Endometrium (tissue), 2 donors: Measurements from ENCODE around the gene ZNF30.
"Not testable (repeated sequence)": the region's sequence is repeated elsewhere in the genome, so short reads cannot be mapped to it uniquely, and the experiment has no call there.

ENCODE experiments used
- FAIRE-seq: peaks from 2 replicates; lab custom pipeline; 2012; peaks lifted over from hg19 to GRCh38; lab: Jason Lieb, UNC
- donor health status: control.
- donor health status: control.

ZNF30 gene

DNA sequence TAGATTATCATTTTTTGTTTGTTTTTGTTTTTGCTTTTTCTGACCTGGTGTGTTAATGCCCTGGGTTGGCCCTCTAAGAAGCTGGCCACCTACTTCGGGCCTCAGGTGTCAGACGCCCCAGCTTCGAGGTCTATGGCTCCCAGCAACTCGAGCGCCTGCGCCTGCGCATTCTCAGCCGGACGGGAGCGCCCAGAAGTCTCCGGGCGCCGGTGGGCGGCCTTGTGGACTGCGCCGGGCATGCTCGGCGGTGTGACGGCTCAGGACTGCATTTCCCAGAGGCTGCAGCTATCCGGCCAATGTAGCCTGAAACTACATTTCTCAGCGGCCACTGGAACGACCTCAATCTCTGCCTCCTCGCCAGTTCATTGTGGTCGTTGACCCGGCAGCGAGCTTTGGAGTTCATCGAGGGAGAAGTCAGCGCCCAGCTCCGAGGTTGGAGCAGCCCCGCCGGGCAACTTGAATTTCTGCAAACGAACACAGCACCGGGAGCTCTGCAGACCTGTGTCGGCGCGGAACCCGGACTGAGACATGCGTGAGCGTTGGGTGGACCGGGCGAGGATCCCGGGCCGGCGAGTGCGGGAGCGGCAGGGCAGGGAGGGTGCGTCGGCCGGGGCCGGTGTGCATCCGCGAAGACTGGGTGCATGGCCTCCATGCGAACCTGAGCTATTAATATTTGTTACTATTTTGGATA lies at the start of gene ZNF30:
Gene ZNF30, plus strand, starts transcription at position 219 of the 691 bp plus-strand sequence. CDS start 3,045 bp downstream, outside the sequence.
- peak; percentile 68 for FAIRE-seq

DNA sequence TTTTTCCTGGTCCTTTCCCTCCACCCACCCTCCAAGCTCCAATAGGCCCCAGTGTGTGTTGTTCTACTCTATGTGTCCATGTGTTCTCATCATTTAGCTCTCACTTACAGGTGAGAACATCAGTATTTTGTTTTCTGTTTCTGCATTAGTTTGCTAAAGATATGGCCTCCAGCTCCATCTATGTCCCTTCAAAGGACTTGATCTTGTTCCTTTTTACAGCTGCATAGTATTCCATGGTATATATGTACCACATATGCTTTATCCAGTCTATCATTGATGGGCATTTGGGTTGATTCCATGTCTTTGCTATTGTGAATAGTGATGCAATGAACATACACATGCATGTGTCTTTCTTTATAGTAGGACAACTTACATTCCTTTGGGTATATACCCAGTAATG lies 47.1 kb upstream of the ZNF30 start:
- no peak for FAIRE-seq

DNA sequence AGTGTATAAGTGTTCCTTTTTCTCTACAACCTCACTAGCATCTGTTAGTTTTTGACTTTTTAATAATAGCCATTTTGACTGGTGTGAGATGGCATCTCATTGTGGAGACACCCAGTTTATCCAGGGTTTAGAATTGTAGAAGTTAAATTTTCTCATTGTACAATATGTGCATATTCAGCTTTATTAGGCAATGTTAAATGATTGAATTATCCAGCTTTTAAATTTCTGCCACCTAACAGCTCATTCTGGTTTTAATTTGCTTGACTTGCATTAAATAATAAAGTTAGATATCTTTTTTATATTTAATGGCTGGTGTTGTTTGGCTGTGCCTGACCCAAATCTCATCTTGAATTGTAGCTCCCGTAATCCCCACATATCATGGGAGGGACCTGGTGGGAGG lies 46.7 kb upstream of the ZNF30 start:
- FAIRE-seq, result no peak

DNA sequence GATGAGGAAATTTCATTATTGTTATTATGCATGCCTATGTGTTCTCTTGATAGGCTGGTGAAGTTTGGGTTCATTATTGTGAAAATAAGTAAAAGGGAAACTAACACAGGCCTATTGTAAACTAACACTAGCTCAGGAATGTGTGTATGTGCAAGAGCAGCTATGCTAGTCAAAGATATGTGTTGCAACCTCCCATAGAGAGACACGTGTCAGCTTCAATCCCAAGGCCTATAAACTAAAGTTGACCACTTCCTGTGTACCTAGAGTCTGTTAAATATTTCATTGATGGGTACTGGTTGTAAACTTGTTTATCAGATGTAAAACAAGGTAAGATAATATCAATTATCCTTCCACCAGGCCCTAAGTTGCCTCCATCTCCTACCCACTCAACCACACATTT lies 44.7 kb upstream of the ZNF30 start:
- FAIRE-seq, result no peak

DNA sequence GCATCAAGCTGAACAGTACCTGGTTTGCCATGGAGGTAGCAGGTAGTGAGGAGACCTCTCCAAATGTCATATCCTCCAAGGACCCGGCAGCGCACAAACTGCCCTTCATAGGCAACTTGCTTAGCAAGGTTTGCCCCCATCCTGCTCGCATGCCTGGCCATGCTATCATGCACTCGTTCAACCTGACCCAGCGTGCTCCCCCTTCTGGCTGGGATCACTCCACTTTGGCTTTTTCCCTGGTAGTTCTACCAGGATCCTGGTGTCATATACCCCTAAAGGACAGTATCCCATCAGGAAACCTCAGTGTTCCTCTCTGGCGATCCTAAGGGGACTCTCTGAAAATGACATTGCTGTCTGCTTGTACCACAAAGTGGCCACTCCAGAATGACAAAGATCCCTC lies 38.6 kb upstream of the ZNF30 start:
- no peak for FAIRE-seq

DNA sequence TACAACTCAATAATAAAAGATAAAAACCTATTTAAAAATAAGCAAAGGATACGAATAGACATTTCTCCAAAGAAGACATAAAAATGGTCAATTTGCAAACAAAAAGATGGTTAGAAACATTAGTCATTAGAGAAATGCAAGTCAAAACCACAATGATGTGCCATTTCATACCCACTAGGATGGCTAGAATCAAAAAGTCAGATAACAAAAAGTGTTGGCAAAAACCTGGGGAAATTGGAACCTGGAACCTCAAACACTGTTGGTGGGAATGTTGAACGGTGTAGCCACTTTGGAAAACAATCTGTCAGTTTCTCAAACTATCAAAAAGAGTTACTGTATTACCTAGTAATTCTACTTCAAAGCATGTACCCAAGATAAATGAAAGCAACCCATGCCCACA lies 26.5 kb upstream of the ZNF30 start:
- no peak for FAIRE-seq

DNA sequence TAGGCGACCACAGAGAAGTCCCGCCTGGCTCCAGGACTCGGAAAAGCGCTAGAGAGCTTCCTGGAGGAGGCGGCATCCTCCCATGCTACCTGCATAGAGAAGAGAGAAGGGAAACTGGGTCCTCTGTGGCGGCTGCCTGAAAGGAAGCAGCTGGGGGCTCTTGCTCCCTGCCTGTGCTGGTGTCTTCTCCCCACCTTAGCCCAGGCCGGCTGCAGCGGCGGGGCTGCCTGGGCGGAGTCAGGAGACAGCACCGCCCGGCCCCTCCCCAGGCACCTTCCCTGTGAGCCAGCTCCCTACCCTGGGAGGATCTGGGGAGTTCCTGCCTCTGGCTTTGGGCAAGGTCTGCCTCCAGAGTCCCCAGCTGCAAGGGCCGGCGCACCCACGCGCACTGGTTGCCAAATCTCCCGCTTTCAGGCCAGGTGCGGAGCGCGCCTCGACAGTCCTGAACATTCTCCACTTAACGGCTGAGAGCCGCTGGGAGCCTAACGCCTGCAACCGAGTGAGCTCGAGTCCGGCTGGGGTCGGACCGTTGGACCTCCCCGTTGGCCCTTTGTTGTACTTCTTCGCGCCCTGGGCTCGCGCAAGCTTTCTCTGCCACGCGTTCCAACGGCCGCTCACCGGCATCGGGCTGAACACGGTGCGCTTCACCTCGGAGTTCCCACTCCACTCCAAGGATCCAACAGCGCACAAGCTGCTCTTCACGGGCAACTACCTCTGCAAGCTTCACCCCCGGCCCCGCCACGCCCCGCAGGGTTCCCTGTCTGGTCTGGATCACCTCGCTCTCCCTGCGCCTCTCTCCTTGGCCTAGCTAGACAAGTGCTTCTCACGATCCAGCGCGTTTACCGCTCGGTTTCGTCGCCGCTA lies 21.8 kb upstream of the ZNF30 start:
- FAIRE-seq, result no peak

DNA sequence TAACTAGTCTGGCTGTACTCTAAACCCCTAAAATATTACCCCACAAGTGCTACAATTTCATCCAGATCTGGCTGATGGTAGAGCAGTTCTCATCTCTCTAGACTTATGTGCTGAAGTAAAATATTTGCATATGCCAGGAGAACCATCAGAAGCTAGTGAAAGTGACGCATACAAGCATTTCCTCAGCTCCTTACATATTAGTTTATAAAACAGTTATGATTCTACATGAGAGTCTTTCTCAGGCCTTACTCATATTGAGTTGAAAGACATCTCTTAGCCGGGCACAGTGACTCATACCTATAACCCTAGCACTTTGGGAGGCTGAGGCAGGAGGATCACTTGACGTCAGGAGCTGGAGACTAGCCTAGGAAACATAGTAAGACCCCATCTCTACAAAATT lies 15.9 kb upstream of the ZNF30 start:
- no peak for FAIRE-seq

DNA sequence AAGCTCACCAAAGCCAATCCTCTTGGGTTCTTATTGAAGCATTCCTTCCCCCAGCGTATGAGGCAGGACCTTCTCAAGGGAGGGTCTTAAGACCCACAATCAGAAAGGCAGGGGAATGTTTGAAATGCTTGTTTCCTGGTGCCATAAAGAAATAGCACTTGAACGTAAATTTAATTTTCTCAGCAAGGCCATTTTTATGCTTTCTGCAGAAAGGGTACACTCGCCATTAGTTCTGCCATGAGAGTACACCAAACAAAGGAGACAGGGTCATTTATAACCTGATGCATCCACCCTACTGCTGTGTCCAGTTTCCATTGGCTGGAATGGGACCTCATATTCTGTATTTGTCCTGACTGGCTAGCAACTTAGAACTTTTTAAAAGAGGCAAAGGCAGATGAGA lies 9.6 kb upstream of the ZNF30 start:
- not testable (repeated sequence) for FAIRE-seq

DNA sequence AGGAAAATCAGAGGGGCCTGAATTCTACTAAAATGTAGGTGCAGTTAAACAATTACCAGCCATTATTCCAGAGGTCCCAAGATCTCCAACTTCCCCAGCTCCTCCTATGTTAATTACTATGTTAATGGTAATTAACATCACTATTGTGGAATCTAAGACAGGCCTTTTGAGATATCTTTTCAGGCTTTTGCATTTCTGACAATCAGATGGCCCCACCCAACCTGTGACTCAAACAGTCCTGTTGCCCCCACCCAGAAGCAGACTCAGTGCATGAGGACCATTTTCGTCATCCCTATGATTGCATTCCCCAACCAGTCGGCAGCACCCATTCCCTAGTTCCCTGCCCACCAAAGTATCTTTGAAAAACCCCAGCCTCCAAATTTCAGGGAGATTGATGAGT lies 8.5 kb upstream of the ZNF30 start:
- FAIRE-seq, result no peak

DNA sequence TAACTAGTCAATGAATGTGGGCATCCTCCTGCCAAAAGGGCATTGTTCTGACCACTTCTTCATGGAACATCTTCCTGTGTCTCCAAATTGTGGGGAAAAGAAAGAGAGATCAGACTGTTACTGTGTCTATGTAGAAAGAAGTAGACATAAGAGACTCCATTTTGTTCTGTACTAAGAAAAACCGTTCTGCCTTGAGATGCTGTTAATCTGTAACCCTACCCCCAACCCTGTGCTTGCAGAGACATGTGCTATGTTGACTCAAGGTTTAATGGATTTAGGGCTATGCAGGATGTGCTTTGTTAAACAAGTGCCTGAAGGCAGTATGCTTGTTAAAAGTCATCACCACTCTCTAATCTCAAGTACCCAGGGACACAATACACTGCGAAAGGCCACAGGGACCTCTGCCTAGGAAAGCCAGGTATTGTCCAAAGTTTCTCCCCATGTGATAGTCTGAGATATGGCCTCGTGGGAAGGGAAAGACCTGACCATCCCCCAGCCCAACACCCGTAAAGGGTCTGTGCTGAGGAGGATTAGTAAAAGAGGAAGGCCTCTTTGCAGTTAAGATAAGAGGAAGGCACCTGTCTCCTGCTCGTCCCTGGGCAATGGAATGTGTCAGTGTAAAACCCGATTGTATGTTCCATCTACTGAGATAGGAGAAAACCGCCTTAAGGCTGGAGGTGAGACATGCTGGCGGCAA lies 6.5 kb upstream of the ZNF30 start:
- FAIRE-seq, result not testable (repeated sequence)

DNA sequence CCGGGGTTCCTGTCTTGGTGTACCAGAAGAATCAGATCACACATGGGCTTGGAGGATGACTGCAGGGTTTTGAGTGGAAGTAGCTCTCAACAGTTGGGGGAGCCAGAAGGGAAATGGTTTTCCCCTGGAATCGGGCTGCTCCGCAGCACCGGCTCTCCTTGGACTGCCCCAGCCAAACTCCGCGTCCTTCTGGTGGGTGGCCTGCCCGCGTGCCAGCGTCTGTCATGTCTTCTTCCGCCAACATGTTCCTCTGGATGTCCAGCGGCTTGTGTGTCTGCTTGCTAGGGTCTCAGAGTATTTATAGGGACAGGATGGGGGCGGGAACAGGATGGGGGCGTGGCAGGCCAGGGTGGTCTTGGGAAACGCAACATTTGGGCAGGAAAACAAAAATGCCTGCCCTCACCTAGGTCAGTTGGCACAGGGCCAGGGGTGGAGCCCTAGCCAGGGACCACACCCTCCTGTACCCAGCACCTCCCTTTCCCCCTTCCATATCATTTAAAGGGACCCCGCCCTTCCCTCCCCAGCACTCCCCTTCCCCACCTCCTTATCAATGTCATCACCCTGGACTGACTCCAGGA lies 1.3 kb upstream of the ZNF30 start:
- FAIRE-seq, result no peak

DNA sequence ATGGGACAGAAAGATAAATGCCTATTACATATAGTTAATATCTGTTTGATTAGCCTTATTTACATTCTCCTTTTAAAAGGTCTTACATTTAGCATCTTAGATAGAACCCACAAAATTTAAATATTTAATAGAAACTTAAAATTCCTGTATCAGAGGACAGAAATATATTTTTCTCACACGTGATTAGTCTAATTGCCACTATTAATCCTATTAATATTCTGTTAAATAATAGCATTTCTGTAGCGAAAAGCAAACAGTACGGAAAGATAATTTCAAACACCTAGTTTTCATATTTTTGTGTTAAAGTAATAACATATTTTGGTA lies 380 bp upstream of the ZNF30 start:
- FAIRE-seq, result no peak

DNA sequence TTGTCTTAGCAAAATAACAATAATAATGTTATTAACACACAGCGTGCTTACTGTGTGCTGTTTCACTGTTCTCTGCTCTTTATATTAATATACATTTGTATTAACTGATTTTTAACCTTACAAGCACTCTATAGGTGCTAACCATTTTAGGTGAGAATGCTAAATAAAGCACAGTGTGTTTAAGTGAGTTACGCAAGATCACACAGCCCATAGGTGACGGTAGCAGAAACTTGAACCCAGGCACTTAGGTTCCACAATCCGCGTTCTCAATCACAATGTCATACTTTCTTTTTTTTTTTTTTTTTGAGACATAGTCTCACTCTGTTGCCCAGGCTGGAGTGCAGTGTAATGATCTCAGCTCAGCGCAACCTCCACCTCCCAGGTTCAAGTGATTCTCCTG lies 5.8 kb downstream of the ZNF30 start:
- FAIRE-seq, result no peak

DNA sequence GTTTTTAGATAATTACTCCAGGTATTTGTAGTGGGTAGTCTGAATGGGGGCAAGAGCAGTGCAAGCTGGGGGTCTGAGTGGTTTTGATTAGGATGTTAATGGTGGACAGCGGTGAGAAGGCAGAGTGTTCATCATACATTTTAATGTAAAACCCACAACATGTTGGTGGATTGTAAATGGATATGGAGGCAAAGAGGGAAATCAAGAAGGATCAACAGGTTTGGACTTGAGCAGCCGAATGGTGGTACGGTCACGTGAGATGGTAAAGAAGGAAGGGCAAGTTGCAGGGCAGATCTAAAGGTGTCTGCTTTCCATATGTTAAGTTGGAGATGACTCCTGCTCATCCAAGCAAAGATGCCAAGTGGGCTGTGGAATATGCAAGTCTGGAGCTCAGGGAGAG lies 9.5 kb downstream of the ZNF30 start:
- no peak for FAIRE-seq

DNA sequence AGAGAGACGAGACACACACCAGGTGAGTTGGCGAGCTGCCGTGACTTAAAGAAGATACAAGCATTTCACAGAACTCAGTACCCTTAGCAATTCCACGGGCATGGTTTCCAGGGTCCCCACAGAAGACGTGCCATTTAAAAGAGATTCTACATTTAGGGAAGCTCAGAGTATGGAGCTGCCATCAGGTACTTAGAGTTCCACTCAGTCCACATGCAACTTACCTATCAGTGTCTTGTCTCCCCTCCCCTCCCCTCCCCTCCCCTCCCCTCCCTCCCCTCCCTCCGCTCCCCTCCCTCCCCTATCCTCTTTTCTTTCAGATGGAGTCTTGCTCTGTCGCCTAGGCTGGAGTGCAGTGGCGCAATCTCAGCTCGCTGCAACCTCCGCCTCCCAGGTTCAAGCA lies 12.2 kb downstream of the ZNF30 start:
- no peak for FAIRE-seq

DNA sequence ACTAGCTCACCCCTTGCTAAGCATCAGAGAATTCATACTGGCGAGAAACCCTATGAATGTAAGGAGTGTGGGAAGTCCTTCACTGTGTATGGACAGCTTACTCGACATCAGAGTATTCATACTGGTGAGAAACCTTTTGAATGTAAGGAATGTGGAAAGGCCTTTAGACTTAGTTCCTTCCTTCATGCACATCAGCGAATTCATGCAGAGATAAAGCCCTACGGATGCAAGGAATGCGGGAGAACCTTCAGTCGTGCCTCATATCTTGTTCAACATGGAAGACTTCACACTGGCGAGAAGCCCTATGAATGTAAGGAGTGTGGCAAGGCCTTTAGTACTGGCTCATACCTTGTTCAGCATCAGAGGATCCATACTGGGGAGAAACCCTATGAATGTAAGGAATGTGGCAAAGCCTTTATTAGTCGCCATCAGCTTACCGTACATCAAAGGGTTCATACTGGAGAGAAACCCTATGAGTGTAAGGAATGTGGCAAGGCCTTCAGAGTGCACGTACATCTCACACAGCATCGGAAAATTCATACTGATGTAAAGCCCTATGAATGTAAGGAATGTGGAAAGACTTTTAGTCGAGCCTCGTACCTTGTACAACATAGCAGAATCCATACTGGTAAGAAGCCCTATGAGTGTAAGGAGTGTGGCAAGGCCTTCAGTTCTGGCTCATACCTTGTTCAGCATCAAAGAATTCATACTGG lies 17.3 kb downstream of the ZNF30 start:
- no peak for FAIRE-seq

DNA sequence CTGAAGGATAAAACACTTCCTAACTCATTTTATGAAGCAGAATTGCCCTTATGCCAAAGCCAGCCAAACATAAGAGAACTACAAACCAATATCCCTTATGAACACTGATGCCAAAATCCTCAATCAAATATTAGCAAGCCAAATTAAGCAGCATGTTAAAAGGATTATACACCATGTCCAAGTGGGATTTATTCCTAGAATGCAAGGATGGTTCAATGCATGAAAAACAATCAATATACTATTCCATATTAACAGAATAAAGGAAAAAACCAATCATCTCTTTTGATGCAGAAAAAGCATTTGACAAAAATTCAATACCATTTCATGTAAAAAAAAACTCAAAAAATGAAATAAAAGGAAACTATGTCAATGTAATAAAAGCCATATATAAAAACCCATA lies 26.4 kb downstream of the ZNF30 start:
- FAIRE-seq, result no peak

DNA sequence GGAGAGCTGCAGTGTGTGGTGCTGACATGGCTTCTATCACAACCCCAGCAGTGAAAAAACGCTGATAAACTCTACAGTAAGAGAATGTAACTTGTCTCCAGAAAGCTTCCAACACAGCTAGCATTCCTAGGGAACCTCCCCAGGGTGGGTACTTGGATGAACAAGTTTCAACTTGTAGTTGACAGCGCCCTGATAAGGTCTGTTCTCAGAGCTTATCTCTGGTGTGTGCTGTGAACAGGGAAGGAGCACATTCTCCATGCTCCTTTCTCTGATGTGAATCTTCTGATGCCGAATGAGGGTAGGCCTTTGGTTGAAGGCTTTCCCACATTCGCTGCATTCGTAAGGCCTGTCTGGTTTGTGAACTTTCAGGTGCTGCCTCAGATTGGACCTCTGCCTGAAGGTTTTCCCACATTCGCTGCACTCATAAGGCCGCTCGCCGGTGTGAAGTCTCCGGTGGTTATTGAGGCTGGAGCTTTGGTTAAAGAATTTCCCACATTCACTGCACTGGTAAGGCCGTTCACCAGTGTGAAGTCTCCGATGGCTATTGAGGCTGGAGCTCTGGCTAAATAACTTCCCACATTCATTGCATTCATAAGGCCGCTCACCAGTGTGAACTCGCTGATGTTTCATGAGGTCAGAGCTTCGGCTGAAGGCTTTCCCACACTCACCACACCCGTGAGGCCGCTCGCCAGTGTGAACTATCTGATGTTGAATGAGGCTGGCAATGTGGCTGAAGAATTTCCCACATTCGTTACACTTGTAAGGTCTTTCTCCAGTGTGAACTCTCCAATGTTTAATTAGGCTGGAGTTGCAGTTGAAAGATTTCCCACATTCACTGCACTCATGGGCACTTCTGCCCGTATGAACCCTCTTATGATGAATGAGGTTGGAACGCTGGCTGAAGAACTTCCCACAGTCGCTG lies 31.4 kb downstream of the ZNF30 start:
- FAIRE-seq, result no peak

DNA sequence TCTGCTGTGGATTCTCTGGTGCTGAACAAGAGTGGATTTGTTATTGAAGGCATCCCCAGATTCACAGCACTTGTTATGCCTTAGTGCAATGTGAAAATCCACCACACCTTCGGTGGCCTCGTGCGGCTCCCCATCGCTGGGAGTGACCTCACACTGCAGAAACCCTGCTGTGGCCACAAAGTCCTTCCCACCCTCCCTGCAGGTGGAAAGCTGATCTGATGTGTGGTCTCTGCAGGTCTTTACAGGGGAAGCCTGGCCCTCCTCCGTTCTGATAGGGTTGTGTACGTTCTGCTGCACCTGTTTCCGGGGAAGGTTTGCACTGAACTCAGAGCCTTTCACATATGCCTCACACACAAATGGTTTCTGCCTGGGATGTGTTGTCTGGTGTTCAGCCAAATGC lies 32.3 kb downstream of the ZNF30 start:
- no peak for FAIRE-seq
